ENCODE results near the gene SMIM3. TPM values are rescaled to one million over a fixed set of nuclear protein-coding genes. Genes with fewer than 3 reads are reported as not detected.

The SMIM3 gene
- total RNA-seq, 1 experiment from 2014 or later: 14.5 TPM

GRCh38 chr5:150763023-150763769, 15.4 kb upstream of the SMIM3 start:
- no peak for TF ChIP-seq EZH2 (IDR thresholded peaks at IDR 0.05; ENCODE audit: borderline replicate concordance, low read depth, low read length, poor library complexity, severe bottlenecking)
- TF ChIP-seq CTCF (conservative IDR thresholded peaks at IDR 0.05; ENCODE audit: low read depth, low read length): no peak
- CTCF ChIA-PET: no interaction called here
- no peaks in the 10 kb centered on the region for H3K27me3 ChIP-seq (replicated peaks; ENCODE audit: insufficient read depth, low read depth, low read length, poor library complexity)
- no peaks in the 10 kb centered on the region for H3K9me3 ChIP-seq (ENCODE audit: low read depth, low read length, poor library complexity, severe bottlenecking)
- intact Hi-C loops (cut with micrococcal nuclease; ENCODE audit: unreplicated experiment): no loop called here
- H3K4me3 ChIP-seq (ENCODE audit: low read depth, low read length, poor library complexity, severe bottlenecking): no peak overlapping the region
- H3K36me3 ChIP-seq (ENCODE audit: insufficient read depth, low read length, poor library complexity, severe bottlenecking): no peaks in the 10 kb centered on the region
- DNase-seq (ENCODE audit: low spot score): peak; percentile 35
- BruUV-seq (replicated peaks): no TSS peak
- H3K27ac ChIP-seq (ENCODE audit: low read depth, low read length, poor library complexity, severe bottlenecking): no peak overlapping the region
- POLR2A ChIA-PET (ENCODE audit: low non-redundant PET): no interaction called here
- H3K4me1 ChIP-seq (ENCODE audit: insufficient read depth, low read length, poor library complexity, severe bottlenecking): peaks cover 7% of the 10 kb centered on the region

GRCh38 chr5:150764530-150764929, 14.0 kb upstream of the SMIM3 start:
- Histone ChIP-seq H3K4me3 (ENCODE audit: low read depth, low read length, poor library complexity, severe bottlenecking) (no peak overlapping the region), H3K27me3 (replicated peaks; ENCODE audit: insufficient read depth, low read depth, low read length, poor library complexity) (no peaks in the 10 kb centered on the region), H3K9me3 (ENCODE audit: low read depth, low read length, poor library complexity, severe bottlenecking) (no peaks in the 10 kb centered on the region), H3K4me1 (ENCODE audit: insufficient read depth, low read length, poor library complexity, severe bottlenecking) (peaks cover 7% of the 10 kb centered on the region), H3K36me3 (ENCODE audit: insufficient read depth, low read length, poor library complexity, severe bottlenecking) (no peaks in the 10 kb centered on the region), H3K27ac (ENCODE audit: low read depth, low read length, poor library complexity, severe bottlenecking) (no peak overlapping the region)
- DNase-seq (ENCODE audit: low spot score): no peak
- CTCF ChIA-PET: no interaction called here
- intact Hi-C loops (cut with micrococcal nuclease; ENCODE audit: unreplicated experiment): no loop called here
- POLR2A ChIA-PET (ENCODE audit: low non-redundant PET): no interaction called here
- no TSS peak for BruUV-seq (replicated peaks)
- TF ChIP-seq EZH2 (IDR thresholded peaks at IDR 0.05; ENCODE audit: borderline replicate concordance, low read depth, low read length, poor library complexity, severe bottlenecking) (no peak), CTCF (conservative IDR thresholded peaks at IDR 0.05; ENCODE audit: low read depth, low read length) (no peak)

DNA sequence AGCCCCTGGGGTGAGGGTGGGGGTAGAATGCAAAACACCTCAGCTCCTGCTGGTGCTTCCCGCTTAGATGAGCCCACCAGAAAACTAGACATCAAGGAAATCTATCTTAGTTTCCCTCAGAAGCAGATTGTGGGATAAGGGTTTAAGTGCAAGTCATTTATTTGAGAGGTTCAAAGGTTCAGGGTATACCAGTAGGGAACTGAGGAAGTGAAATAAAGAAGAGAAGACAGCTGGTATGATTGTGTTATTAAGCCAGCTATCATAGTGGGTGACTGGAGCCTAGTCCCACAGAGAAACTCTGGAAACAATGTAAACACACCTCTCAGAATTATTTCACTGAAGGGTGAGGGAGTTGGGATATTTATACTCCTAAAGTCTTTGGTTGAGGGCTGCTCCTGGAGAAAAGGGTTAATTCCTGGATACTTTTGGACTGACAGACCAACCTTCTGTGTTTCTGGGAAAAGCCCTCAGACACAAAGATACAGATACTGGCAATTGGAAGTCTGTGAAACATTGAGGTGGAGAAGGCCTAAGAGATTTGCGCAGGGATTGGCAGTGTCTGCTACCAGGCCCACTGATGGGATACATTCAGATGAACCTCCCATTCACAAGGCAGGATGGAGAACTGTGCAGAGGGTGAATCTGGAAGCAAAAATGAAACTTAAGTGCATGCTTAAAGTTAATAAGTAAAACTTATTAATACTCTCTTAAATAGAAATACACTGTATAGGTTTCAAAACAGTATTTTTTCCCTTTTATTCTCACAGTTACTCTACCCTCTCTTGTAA, 13.4 kb upstream of the SMIM3 start:
- Histone ChIP-seq H3K4me1 (ENCODE audit: insufficient read depth, low read length, poor library complexity, severe bottlenecking) (peaks cover 7% of the 10 kb centered on the region), H3K27ac (ENCODE audit: low read depth, low read length, poor library complexity, severe bottlenecking) (no peak overlapping the region), H3K36me3 (ENCODE audit: insufficient read depth, low read length, poor library complexity, severe bottlenecking) (no peaks in the 10 kb centered on the region), H3K27me3 (replicated peaks; ENCODE audit: insufficient read depth, low read depth, low read length, poor library complexity) (no peaks in the 10 kb centered on the region), H3K9me3 (ENCODE audit: low read depth, low read length, poor library complexity, severe bottlenecking) (no peaks in the 10 kb centered on the region), H3K4me3 (ENCODE audit: low read depth, low read length, poor library complexity, severe bottlenecking) (no peak overlapping the region)
- intact Hi-C loops (cut with micrococcal nuclease; ENCODE audit: unreplicated experiment): no loop called here
- no TSS peak for BruUV-seq (replicated peaks)
- DNase-seq (ENCODE audit: low spot score): no peak
- ChIA-PET CTCF (no interaction called here), POLR2A (ENCODE audit: low non-redundant PET) (no interaction called here)
- TF ChIP-seq CTCF (conservative IDR thresholded peaks at IDR 0.05; ENCODE audit: low read depth, low read length) (no peak), EZH2 (IDR thresholded peaks at IDR 0.05; ENCODE audit: borderline replicate concordance, low read depth, low read length, poor library complexity, severe bottlenecking) (no peak)
